Articular chondrocyte of knee joint (primary cell): Measurements from ENCODE around the gene GMIP. TPM values are rescaled to one million over a fixed set of nuclear protein-coding genes. Genes with fewer than 3 reads are reported as not detected.

Experiments used
- total RNA-seq: library from RNA; depleted of rRNA; stranded (reverse); fragments of >200 nt; gene quantifications from 2 replicates; pipeline ENCODE4 v1.2.3, GENCODE V29; 2012

The GMIP gene, protein sequence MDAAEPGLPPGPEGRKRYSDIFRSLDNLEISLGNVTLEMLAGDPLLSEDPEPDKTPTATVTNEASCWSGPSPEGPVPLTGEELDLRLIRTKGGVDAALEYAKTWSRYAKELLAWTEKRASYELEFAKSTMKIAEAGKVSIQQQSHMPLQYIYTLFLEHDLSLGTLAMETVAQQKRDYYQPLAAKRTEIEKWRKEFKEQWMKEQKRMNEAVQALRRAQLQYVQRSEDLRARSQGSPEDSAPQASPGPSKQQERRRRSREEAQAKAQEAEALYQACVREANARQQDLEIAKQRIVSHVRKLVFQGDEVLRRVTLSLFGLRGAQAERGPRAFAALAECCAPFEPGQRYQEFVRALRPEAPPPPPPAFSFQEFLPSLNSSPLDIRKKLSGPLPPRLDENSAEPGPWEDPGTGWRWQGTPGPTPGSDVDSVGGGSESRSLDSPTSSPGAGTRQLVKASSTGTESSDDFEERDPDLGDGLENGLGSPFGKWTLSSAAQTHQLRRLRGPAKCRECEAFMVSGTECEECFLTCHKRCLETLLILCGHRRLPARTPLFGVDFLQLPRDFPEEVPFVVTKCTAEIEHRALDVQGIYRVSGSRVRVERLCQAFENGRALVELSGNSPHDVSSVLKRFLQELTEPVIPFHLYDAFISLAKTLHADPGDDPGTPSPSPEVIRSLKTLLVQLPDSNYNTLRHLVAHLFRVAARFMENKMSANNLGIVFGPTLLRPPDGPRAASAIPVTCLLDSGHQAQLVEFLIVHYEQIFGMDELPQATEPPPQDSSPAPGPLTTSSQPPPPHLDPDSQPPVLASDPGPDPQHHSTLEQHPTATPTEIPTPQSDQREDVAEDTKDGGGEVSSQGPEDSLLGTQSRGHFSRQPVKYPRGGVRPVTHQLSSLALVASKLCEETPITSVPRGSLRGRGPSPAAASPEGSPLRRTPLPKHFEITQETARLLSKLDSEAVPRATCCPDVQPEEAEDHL
- 2.5 and 5.6 TPM in 2 replicates for total RNA-seq

DNA sequence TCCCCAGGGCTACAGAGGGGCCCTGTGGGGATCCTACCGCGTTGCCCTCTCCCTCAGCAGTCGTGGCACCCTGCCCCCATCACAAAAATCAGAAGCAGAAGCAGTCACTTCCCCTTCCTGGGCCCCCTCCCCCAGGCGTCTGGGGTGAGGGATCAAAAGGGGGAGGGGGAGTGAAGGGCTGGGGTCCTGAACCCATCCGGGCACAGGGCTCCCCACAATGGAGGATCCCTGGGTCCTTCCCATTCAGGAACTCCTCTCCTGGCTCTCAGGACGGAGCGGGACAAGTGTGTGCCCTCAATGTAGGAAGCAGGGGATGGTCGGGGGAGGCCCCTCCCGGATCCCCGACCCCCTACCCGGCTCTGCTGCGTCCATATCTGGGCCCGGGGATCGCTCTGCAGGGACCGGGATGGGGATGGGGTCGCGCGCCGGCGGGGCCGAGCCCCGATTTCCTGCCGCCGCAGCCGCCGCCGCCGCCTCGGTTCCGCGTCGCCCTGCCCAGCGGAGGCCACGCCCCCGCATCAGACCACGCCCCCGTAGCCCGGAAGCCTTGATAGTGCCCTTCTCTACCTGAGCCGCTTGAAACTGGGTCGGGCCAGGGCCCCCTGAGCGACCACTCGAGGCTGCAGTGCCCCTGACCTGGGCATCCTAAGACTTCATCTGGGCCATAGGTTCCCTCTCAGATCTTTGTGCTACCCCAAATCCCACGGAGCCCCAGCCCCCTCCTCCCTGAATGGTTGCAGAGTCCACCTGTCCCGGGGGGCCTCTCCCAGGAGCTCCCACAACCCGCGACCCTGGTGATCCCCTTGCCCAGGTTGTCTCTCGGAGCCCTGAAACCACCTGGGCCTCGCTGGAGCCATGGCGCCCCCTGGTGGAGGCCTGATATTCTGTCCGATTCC lies at the start of gene GMIP:
GMIP (minus strand) TSS at position 500 of the 896 bp plus-strand sequence; CDS start at position 372, 128 bp downstream.

DNA sequence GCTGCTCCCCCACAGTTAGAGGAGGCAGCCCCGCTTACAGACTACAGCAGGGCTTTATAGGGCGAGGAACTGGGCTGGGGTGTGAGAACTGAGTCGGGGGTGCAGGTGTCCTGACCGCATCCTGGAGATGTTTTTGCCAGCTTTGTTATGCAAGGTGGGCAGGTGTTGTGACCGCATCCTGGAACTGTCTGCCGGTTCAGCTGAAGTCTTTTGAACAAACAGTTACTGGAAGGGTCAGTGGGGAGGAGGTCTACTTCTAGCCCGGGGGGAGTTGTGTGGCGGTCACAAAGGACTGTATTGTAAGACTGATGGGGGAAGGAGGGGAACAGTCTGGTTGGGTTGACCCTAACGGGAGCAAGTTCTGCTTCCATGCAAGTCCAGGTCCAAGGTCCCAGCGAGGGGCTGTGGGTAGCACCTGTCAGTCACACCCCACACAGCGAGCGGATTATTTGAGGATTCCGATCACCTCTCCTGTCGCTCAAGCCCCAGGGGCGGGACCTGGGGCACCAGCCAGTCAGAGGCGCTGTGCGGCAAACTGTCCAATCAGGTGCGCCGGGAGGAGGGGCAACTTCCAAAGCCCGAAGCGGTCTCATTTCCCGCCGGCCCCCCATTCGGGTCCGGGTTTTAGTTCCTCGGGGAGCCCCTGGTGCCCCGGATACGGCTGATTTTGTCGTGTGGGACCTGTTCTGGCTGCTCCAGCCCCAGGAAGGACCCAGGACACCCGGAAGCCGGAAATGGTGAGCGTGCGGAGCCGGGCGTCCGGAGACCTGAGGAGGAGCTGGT lies 25.0 kb upstream of the GMIP start, which contains the start of gene ZNF101:
ZNF101 (plus strand) TSS at position 610 of the 783 bp plus-strand sequence; CDS start at position 735, 125 bp downstream.

DNA sequence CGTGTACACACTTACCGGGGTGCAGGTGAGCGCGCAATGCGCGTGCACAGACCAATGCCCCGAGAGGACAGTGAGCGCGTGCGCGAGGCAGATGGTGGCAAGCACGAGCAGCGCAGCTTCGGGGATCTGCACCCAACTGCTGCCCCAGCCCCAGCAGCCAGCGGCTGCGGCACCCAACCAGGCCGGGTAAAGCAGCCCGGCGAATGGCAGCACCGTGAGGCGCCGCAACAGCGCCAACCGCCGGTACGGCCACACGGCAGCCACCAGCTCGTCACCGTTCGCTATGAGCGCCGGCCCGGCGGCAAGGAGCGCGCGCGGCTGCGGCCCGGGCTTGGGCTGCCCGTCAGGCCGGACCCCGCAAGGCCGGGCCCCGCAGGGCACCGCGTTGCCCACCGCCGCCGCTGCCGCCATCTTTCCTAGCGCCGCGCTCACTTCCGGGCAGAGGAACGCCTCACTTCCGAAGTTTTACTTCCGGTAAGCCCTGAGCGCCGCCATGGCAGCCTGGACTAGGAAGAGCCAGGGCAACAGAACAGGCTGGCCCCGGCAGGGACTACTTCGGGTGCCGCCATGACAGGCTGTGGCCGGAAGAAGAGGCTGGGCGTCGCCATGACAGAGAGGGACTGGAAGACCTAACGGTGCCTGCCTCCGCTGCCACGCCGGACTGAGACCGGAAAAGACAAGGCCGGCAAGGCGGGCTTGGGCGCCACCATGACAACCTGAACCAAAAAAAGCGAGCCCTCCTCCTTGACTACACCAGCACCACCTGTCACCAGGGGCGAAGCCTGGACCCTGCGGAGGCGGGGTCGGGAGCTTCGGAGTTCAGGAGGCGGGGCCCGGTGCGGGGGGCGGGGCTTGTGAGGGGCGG lies 20.0 kb upstream of the GMIP start, which contains the start of gene ATP13A1:
ATP13A1 (minus strand) TSS at position 421 of the 865 bp plus-strand sequence; CDS start at position 411, 10 bp downstream.

DNA sequence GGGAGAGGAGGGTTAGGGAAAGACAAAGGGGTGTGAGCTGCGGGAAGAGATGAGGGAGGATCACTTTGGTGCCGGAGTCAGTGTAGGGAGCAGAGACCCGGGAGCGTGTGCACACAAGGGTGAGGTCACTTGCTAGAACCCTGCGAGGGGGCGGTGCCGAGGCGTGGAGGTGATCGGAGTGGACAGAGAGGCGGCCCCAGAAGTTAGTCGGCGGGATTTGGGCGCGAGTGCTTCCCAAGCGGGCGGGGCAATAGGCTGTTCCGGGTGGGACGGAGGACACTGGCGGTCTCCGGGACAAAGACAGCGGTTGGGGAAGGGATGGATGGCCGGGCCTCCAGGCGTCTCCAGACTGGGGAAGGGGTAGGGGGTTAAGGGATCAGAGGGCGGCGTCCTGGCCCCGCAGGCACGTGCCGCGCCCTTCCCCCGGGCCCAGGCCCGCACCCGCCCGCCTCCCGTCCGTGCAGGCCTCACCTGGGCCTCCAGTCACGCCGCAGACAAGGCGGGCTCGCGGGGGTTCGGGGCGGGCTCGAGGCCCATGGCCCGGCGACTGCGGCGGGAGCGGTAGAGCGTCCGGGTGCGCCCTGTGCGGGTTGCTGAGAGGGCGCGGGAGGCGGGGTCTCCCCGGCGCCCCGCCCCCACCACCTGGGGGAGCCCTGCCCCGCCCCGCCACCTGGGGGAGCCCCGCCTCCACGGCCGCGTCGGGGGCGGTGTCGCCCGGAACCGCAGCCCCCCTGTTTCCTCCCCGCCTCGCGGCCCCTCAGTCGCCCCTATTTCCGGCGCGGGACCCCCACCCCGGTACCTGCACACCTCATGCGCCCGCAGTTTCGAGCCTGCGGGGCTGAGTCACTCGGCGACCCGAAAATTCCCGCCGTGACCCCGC lies 15.6 kb downstream of the GMIP start, which contains the start of gene LPAR2:
LPAR2 (minus strand) TSS at position 600 of the 880 bp plus-strand sequence. CDS start 945 bp downstream, outside the sequence.

DNA sequence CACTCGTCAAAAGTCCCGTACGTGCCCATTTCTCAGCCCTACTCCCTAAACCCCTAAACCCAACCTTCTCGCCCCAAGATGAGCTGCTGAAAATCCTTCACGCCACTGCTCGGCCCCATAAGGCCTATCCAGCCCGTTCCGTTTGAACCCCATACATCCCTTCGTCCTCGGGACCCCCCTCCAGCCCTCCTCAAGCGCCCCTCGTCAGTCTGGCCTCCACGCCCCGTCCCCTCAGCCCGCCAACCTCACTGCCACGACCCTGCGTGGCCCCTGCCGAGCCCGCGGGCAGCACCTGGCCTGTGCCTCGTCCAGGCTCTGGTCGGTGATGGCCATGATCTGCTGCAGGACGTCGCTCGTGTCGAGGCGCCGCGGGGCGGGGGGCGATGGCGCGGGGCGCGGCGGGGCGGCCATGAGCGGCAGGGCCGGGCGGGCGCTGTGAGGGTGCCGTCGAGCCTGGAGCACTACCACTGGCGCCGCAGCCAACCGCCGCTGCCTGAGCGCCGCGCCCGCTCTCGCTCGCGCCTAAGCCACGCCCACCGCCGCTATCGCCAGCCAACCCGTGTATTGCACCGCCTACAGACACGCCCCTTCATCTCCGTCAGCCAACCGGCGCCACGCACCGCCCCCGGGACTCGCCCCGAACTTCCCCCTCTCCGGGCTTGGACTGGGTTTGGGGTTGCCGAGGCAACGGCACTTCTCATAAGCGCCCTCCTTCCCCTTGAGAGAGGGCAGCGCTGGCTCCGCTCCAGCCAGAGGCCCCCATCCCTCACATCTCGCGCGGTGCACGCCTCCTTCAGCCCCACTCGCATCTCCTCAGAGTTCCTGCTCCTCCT lies 25.0 kb downstream of the GMIP start, which contains the start of gene PBX4:
PBX4 (minus strand) TSS at position 469 of the 833 bp plus-strand sequence; CDS start at position 411, 58 bp downstream.

Other genes starting within 250 kb of the GMIP start
- 39.9 and 51.1 TPM in 2 replicates for gene GATAD2A, start 238.0 kb downstream of the GMIP start, total RNA-seq
- gene TSSK6, start 128.1 kb downstream of the GMIP start, total RNA-seq, result 1.1 and 1.2 TPM in 2 replicates
- 127 and 221 TPM in 2 replicates for gene NDUFA13, start 127.4 kb downstream of the GMIP start, total RNA-seq
- gene YJEFN3, start 114.7 kb downstream of the GMIP start, total RNA-seq, result 0.54 and 0.65 TPM in 2 replicates
- gene CILP2, start 105.4 kb downstream of the GMIP start, total RNA-seq, result 0.65 and 0.91 TPM in 2 replicates
- gene PBX4, start 25.0 kb downstream of the GMIP start, total RNA-seq, result 1.6 and 2.6 TPM in 2 replicates
- 0.78 and 1.5 TPM in 2 replicates for gene LPAR2, start 15.4 kb downstream of the GMIP start, total RNA-seq
- 32.0 and 33.2 TPM in 2 replicates for gene ATP13A1, start 20.0 kb upstream of the GMIP start, total RNA-seq
- 9.6 and 10.1 TPM in 2 replicates for gene ZNF101, start 25.2 kb upstream of the GMIP start, total RNA-seq
- 7.8 and 10.5 TPM in 2 replicates for gene ZNF14, start 89.5 kb upstream of the GMIP start, total RNA-seq
- gene ZNF506, start 178.1 kb upstream of the GMIP start, total RNA-seq, result 18.2 and 33.1 TPM in 2 replicates
- 5.5 and 8.4 TPM in 2 replicates for gene ZNF253, start 222.2 kb upstream of the GMIP start, total RNA-seq